C4-2B (cell line): Measurements from ENCODE around the gene MYH10.

Source experiments
- H3K27ac ChIP-seq: fragments of 450-650 bp; 2 replicates; pipeline ENCODE4 v1.5.1; 2017
- ZFX ChIP-seq: fragments of 450-650 bp; IDR thresholded peaks from 2 replicates; pipeline ENCODE4 v1.6.1; 2017
- TF ChIP-seq, protein P1 (sequence below): fragments of 450-650 bp; conservative IDR thresholded peaks from 2 replicates; pipeline ENCODE4 v1.5.1; 2017; ENCODE audit warnings: mild to moderate bottlenecking

MYH10 gene

DNA sequence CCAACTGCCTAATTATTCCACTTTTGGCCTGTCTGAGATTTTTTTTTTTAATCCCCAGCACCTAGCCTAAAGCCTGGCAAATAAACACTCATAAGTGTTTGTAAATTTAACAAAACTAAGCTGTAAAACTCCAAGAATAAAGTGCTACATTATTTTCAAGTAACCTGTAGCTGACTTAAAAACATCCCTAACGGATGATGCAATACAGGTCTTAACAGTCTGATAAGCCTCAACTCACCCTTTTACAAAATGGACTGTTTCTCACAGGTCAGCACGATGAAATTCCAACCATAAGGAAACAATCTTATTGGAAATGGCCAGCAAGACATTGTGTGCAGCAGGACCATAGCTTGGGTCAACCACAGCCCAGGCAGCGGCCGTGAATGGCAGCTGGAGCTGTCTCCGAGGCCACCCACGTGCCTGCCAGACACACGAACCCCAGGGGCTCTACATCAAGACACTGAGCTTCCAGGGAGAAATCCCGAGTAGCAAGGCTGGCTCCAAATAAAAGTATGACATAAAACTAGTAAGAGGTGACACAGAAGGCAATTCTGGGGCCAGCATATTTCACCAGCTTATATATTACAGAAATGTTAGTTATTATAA lies 135.9 kb downstream of the MYH10 start:
- H3K27ac ChIP-seq, result no peak overlapping the region
- TF ChIP-seq, protein P1, sequence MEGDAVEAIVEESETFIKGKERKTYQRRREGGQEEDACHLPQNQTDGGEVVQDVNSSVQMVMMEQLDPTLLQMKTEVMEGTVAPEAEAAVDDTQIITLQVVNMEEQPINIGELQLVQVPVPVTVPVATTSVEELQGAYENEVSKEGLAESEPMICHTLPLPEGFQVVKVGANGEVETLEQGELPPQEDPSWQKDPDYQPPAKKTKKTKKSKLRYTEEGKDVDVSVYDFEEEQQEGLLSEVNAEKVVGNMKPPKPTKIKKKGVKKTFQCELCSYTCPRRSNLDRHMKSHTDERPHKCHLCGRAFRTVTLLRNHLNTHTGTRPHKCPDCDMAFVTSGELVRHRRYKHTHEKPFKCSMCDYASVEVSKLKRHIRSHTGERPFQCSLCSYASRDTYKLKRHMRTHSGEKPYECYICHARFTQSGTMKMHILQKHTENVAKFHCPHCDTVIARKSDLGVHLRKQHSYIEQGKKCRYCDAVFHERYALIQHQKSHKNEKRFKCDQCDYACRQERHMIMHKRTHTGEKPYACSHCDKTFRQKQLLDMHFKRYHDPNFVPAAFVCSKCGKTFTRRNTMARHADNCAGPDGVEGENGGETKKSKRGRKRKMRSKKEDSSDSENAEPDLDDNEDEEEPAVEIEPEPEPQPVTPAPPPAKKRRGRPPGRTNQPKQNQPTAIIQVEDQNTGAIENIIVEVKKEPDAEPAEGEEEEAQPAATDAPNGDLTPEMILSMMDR, result no peak
- TF ChIP-seq ZFX, result no peak

DNA sequence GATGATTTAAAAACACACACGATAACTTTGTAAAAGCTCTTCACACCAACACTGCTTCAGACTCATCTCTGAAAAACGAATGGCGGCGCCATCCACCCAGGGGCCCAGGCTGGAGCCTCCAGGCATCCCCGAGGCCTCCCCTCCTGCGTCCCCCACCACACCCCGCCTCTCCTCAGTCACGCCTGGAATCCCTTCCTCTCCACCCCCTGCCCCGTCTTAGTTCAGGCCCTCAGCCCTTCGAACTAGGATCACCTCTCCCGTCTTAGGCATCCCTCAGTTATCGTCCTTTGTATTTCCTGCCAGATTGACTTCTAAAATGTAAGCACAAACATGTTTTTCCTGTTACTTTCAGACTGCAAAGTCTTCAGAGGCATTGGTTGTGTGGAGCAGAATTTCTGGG lies 136.5 kb downstream of the MYH10 start:
- no peak for TF ChIP-seq ZFX
- TF ChIP-seq, protein P1, result no peak
- no peak overlapping the region for H3K27ac ChIP-seq

DNA sequence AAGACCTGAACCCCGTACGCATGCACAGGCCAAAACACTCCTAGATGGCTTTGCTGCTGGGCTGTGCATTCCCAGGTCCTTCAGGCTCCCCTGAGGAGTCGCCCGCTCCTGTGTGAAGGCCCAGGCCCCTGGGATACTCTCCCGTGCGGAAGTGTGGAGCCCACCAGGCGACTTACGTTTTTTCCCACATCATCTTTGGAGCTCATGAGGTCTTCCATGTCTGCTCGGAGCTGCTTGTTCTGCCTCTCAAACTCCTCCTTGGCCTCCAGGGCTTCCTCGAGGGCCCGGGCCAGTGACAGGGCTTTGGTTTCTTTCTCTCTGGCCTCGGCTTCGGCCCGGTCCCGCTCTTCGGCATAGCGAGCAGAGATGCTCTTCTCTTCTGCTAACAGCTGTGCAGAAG lies 138.4 kb downstream of the MYH10 start:
- no peak for TF ChIP-seq ZFX
- H3K27ac ChIP-seq, result no peak overlapping the region

DNA sequence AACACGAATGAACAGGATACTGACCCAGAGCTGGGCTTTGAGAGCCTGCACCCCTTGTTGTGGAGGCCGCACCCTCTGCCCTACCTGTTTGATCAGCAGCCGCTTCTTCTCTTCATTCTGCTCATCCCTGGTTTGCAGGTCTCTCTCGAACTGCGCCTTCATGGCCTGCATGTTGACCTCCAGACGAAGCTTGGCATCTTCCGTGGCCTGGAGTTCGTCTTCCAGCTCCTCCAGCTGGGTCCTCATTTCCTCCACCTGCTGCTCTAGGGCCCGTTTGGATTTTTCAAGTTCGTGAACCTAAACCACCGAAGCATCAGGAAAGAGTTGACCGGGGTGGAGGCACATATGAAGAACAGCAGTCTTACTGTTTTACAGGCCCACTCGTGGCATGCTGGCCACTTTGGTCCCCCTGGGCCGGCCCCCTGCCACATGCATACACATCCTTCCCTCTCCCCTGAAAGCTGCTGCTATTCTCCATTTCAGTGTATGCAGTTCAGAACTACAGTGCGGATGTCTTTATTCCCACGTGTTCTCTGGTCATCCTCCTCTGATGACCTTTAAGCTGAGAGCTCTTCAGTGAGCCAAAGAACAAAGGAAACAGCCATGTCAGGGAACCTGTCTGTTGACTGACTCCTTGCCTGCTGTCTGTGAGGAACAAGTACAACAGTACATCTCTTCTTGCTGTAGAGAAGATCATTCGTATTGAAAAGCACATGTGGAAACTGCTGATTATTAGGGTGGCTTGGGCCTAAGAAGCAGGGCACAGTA lies 140.1 kb downstream of the MYH10 start:
- H3K27ac ChIP-seq, result no peak overlapping the region
- no peak for TF ChIP-seq ZFX
- TF ChIP-seq, protein P1, result no peak

DNA sequence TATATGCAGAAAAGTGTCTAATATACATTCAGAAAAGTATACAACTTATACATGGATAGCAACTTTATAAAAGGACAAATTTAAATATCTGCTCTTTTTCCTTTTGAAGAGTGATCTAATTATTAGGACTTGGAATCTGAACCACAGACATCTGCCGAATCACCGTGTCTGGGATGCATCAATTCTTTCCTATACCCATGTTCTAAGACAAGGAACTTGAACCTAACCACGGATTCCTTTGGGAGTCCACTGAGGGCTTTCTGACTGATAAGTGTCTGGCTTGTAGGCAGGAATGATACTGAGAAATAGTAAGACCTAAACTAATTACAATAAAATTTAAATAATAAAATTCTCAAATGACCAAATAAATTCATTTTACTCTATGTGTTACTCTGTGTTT lies 140.7 kb downstream of the MYH10 start:
- no peak overlapping the region for H3K27ac ChIP-seq
- TF ChIP-seq ZFX, result no peak
- TF ChIP-seq, protein P1, result no peak

DNA sequence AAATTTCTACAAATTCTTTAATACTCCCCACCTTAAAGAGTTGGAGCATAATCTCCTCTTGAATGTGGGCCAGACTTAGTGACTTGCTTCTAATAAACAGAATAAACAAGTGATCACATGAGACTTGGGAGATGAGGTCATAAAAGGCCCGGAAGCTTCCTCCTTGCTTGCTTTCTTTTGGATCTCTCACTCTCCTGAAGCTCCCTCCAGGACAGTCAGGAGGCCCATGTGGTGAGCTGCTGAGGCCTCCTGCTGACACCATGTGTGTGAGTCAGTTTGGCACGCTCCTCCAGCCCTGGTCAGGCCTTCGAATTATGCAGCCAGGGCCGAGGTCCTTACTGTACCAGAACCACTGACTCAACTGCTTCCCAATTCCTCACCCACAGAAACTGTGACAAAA lies 141.6 kb downstream of the MYH10 start:
- no peak for TF ChIP-seq ZFX
- TF ChIP-seq, protein P1, result no peak

DNA sequence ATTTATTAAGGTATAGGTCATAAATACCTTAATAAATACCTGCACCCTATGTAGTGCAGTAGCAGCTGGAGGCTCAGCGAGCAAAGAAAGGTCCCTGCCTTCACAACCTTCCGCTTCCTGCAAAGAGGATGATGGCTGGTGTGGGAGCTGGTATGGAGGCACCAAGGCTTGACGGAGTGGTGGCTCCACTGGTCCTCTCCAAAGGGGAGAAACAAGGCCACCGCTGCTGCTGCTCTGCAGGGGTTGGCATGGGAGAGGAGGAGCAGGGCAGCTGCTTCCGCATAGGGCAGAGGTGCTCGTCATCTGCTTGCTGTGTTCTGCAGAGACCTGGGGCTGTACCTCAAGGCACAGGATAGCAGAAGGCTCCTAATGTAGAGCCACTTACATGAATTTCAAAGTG lies 142.0 kb downstream of the MYH10 start:
- no peak for TF ChIP-seq ZFX
- TF ChIP-seq, protein P1, result no peak
- no peak overlapping the region; the same call in 1 of the 2 replicates for H3K27ac ChIP-seq

More for the DNA sequence above, 141.6 kb downstream of the MYH10 start:
- peak overlapping the region; percentile 13; the same call in 1 of the 2 replicates for H3K27ac ChIP-seq

DNA sequence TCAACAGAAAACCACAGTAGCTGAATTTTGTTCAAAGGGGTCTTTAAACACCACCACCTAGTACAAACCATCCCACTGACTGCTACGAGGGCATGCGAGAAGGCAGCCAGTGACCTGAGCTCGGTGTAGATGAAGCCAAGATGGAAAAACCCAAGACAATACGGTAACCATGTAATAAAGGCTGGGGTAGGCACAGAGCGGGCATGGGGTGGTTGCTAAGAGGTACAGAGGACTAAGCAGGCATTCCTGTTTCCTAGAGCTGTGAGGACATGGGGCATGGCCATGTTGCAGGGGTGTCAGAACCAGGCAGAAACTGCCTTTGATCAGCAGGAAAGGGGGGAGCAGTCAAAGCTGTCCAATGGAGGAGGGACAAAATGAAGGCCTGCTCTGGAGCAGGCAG lies 142.8 kb downstream of the MYH10 start:
- TF ChIP-seq ZFX, result no peak
- TF ChIP-seq, protein P1, result no peak
- H3K27ac ChIP-seq, result no peak overlapping the region
